Astrocyte (in vitro differentiated cells and primary cell): ENCODE measurements around the gene ROR1.

Experiments
- CTCF ChIP-seq: IDR thresholded peaks from 2 replicates; pipeline ENCODE4 v1.5.1; 2011; ENCODE audit warnings: low read depth, mild to moderate bottlenecking, inconsistent platforms, low read length, moderate library complexity; ENCODE audit not compliant: insufficient read depth
- EZH2 ChIP-seq: IDR thresholded peaks from 2 replicates; pipeline ENCODE4 v1.6.1; 2012; ENCODE audit warnings: mild to moderate bottlenecking, low read length, inconsistent platforms; ENCODE audit not compliant: insufficient read depth

GRCh38 chr1:63977466-63977865 lies 203.6 kb downstream of the ROR1 start:
- TF ChIP-seq CTCF (no peak), EZH2 (no peak)
